Stomach (tissue), 9 donors: ENCODE data around the gene NHS. TPM values are rescaled to one million over a fixed set of nuclear protein-coding genes. Genes with fewer than 3 reads are reported as not detected.

Source experiments
- DNase-seq, 2 donors: peaks; one replicate each; pipeline versions ENCODE4 v3.0.0 to v3.0.0-alpha.2; 2013 to 2019
- H3K27ac ChIP-seq, 5 donors: fragments of 200-600 bp in 4 of 5; sonication (generic) in 4 of 5; one replicate each; pipeline ENCODE4 v1.5.1; 2013 to 2019; ENCODE audit warnings: mild to moderate bottlenecking in 1 of 5, moderate library complexity in 1 of 5
- H3K27me3 ChIP-seq, 3 donors: fragments of 200-600 bp; sonication (generic); one replicate each; pipeline ENCODE4 v1.5.1; 2017 to 2019; ENCODE audit warnings: mixed run types in 1 of 3
- H3K36me3 ChIP-seq, 4 donors: fragments of 200-600 bp; sonication (generic); 1 replicate in 3 of 4; 2 replicates in 1 of 4; pipeline ENCODE4 v1.5.1; 2016 to 2019
- H3K4me1 ChIP-seq, 4 donors: fragments of 200-600 bp; sonication (generic); one replicate each; pipeline ENCODE4 v1.5.1; 2016 to 2019
- H3K4me3 ChIP-seq, 4 donors: fragments of 200-600 bp; sonication (generic) in 3 of 4; one replicate each; pipeline ENCODE4 v1.5.1; 2016 to 2019; ENCODE audit warnings: mild to moderate bottlenecking in 1 of 4
- H3K9me3 ChIP-seq, 4 donors: fragments of 200-600 bp; sonication (generic); one replicate each; pipeline ENCODE4 v1.5.1; 2016 to 2019
- CTCF ChIP-seq, 7 experiments: fragments of 450-650 bp in 4 of 7; fragments of 200-600 bp in 3 of 7; sonication (generic) in 3 of 7; IDR thresholded peaks; one replicate each; pipeline ENCODE4 v1.5.1; 2016 to 2019; ENCODE audit warnings: antibody characterized with exemption in 7 of 7, control low read depth in 2 of 7, mild to moderate bottlenecking in 1 of 7
- EP300 ChIP-seq: sonication (generic); formaldehyde crosslinking; IDR thresholded peaks from one replicate; pipeline ENCODE4 v1.6.1; 2017; ENCODE audit warnings: antibody characterized with exemption
- POLR2A ChIP-seq, 4 donors: fragments of 450-650 bp; IDR thresholded peaks; one replicate each; pipeline ENCODE4 v1.6.1; 2016; ENCODE audit warnings: antibody characterized with exemption in 4 of 4, control low read depth in 2 of 4, mild to moderate bottlenecking in 1 of 4, moderate library complexity in 1 of 4
- POLR2AphosphoS5 ChIP-seq, 3 donors: sonication (generic); formaldehyde crosslinking; IDR thresholded peaks; one replicate each; pipeline ENCODE4 v1.6.1; 2016; ENCODE audit warnings: antibody characterized with exemption in 3 of 3
- WGBS, 5 donors: extraction: QIAGEN DNeasy Blood & Tissue Kit in 3 of 5; methylation state at CpG; one replicate each; pipeline versions ENCODE4 v1.1.5 to v1.1.7; 2013 to 2018; 5-methylcytosine and 5-hydroxymethylcytosine counted together
- intact Hi-C: fragments of 100-400 bp; cut with DNase I; formaldehyde crosslinking; loops from one replicate; pipeline ENCODE4 v1.15.1; 2023; ENCODE audit warnings: low total_unique reads
- polyA plus RNA-seq, 3 donors: library from polyadenylated mRNA; stranded (reverse); fragments of 200-250 nt; gene quantifications; one replicate each; pipeline ENCODE4 v1.2.3, GENCODE V29; 2013
- small RNA-seq, 4 donors: library from RNA; depleted of rRNA; stranded (forward); fragments of <200 nt; gene quantifications; one replicate each; pipeline ENCODE3, GENCODE V24; 2016
- total RNA-seq, 5 donors: library from RNA; depleted of rRNA; stranded (reverse); fragments of >200 nt; gene quantifications; one replicate each; pipeline versions ENCODE4 v1.1.0 to v1.2.3, GENCODE V29; 2014 to 2016
- donor health status: healthy with polysubstance abuse.
- donor health status: Bipolar disorder and iron deficiency.
- donor health status: healthy.

Gene NHS
- total and polyA plus RNA-seq, 8 donors: 1.00 to 7.5 (median 4.3) TPM

- DNase-seq: no peak
- Histone ChIP-seq H3K27ac (no peak overlapping the region), H3K36me3 (no peaks in the 10 kb centered on the region), H3K4me1 (no peaks in the 10 kb centered on the region), H3K4me3 (no peak overlapping the region), H3K27me3 (peaks cover 0 to 7% (median 0%) of the 10 kb centered on the region in 3 donors), H3K9me3 (no peaks in the 10 kb centered on the region)
- intact Hi-C loops: no loop called here
- TF ChIP-seq POLR2A (IDR thresholded peaks at IDR 0.05): no peak
- WGBS, 5 donors: 51 to 73% (median 65%) methylated on average over 3 of the region's 3 CpGs
These were observed 394.8 kb downstream of the NHS start for GRCh38 chrX:17769701-17770269.

- 63 to 81% (median 75%) methylated on average over 8 of the region's 8 CpGs for WGBS, 5 donors
These were observed 398.3 kb downstream of the NHS start for GRCh38 chrX:17773221-17773876.

GRCh38 chrX:17774053-17774452 lies 399.1 kb downstream of the NHS start:
- Histone ChIP-seq H3K4me1 (no peaks in the 10 kb centered on the region), H3K27me3 (peaks cover 0 to 5% (median 0%) of the 10 kb centered on the region in 3 donors), H3K4me3 (no peak overlapping the region), H3K36me3 (no peaks in the 10 kb centered on the region), H3K9me3 (peaks cover 0 to 2% (median 0%) of the 10 kb centered on the region in 4 donors), H3K27ac (no peak overlapping the region)
- no peak for DNase-seq
- WGBS, 5 donors: 68 to 100% (median 81%) methylated on average over 1 of the region's 1 CpG
- intact Hi-C loops: no loop called here
- no peak for TF ChIP-seq EP300

More at GRCh38 chrX:17773221-17773876, 398.3 kb downstream of the NHS start:
- H3K4me3 ChIP-seq: no peak overlapping the region
- H3K9me3 ChIP-seq: no peaks in the 10 kb centered on the region
- TF ChIP-seq POLR2A (IDR thresholded peaks at IDR 0.05) (no peak), POLR2AphosphoS5 (IDR thresholded peaks at IDR 0.05) (no peak), EP300 (no peak), CTCF (IDR thresholded peaks at IDR 0.05) (no peak)
- intact Hi-C loops: no loop called here
- no peaks in the 10 kb centered on the region for H3K4me1 ChIP-seq
- H3K27me3 ChIP-seq: peaks cover 0 to 5% (median 0%) of the 10 kb centered on the region in 3 donors
- no peaks in the 10 kb centered on the region for H3K36me3 ChIP-seq
- DNase-seq: no peak
- no peak overlapping the region for H3K27ac ChIP-seq

GRCh38 chrX:17778997-17779396 lies 404.0 kb downstream of the NHS start:
- Histone ChIP-seq H3K27me3 (peaks cover 0 to 4% (median 0%) of the 10 kb centered on the region in 3 donors), H3K9me3 (peaks cover 0 to 13% (median 5%) of the 10 kb centered on the region in 4 donors), H3K4me3 (no peak overlapping the region), H3K36me3 (no peaks in the 10 kb centered on the region), H3K4me1 (no peaks in the 10 kb centered on the region), H3K27ac (no peak overlapping the region)
- WGBS, 5 donors: 46 to 76% (median 61%) methylated on average over 2 of the region's 2 CpGs
- intact Hi-C loops: no loop called here
- DNase-seq: no peak
- TF ChIP-seq POLR2A (IDR thresholded peaks at IDR 0.05) (no peak), POLR2AphosphoS5 (IDR thresholded peaks at IDR 0.05) (no peak), EP300 (no peak), CTCF (IDR thresholded peaks at IDR 0.05) (no peak)

- peaks cover 0 to 13% (median 5%) of the 10 kb centered on the region in 4 donors for H3K9me3 ChIP-seq
- no peaks in the 10 kb centered on the region for H3K4me1 ChIP-seq
- no peak for DNase-seq
- H3K27me3 ChIP-seq: no peaks in the 10 kb centered on the region
- H3K4me3 ChIP-seq: no peak overlapping the region
- WGBS, 5 donors: 79 to 93% (median 84%) methylated on average over 4 of the region's 4 CpGs
- H3K27ac ChIP-seq: no peak overlapping the region
- TF ChIP-seq POLR2AphosphoS5 (IDR thresholded peaks at IDR 0.05): no peak
- no peak for TF ChIP-seq EP300
- TF ChIP-seq CTCF (IDR thresholded peaks at IDR 0.05): no peak
- no peak for TF ChIP-seq POLR2A (IDR thresholded peaks at IDR 0.05)
- no peaks in the 10 kb centered on the region for H3K36me3 ChIP-seq
- intact Hi-C loops: no loop called here
These were observed 404.4 kb downstream of the NHS start for GRCh38 chrX:17779434-17779833.

Small RNA genes lying within 50 kb of the gene (small RNA-seq; reads per million reads assigned to genes)
- gene MIR4768 (0 reads per million in 4 donors), gene RF01210 (0 reads per million in 4 donors)
